Muscle layer of duodenum (tissue), 2 donors: Measurements from ENCODE around the gene LINGO4.
"Not testable (repeated sequence)": the region's sequence is repeated elsewhere in the genome, so short reads cannot be mapped to it uniquely, and the experiment has no call there.

ENCODE experiments used
- H3K27ac ChIP-seq: one replicate; pipeline ENCODE4 v1.7.0; 2013; ENCODE audit warnings: mild to moderate bottlenecking, low read length
- H3K27me3 ChIP-seq: one replicate; pipeline ENCODE4 v1.7.0; 2013; ENCODE audit warnings: low read depth, mild to moderate bottlenecking, control low read depth, low read length
- H3K36me3 ChIP-seq, 2 donors: one replicate each; pipeline ENCODE4 v1.7.0; 2013; ENCODE audit warnings: low read length in 2 of 2, control low read depth in 1 of 2, mild to moderate bottlenecking in 1 of 2; ENCODE audit not compliant: insufficient read depth in 2 of 2, control insufficient read depth in 1 of 2
- H3K4me1 ChIP-seq, 2 donors: one replicate each; pipeline ENCODE4 v1.7.0; 2013; ENCODE audit warnings: low read length in 2 of 2, mild to moderate bottlenecking in 2 of 2, control low read depth in 1 of 2, moderate library complexity in 1 of 2; ENCODE audit not compliant: insufficient read depth in 2 of 2, control insufficient read depth in 1 of 2
- H3K4me3 ChIP-seq, 2 donors: one replicate each; pipeline ENCODE4 v1.7.0; 2013; ENCODE audit warnings: low read length in 2 of 2, low read depth in 1 of 2, mild to moderate bottlenecking in 1 of 2
- H3K9me3 ChIP-seq, 2 donors: one replicate each; pipeline ENCODE4 v1.7.0; 2013; ENCODE audit warnings: low read length in 2 of 2, control low read depth in 1 of 2, mild to moderate bottlenecking in 1 of 2; ENCODE audit not compliant: control insufficient read depth in 1 of 2
- donor health status: healthy.

LINGO4 gene

DNA sequence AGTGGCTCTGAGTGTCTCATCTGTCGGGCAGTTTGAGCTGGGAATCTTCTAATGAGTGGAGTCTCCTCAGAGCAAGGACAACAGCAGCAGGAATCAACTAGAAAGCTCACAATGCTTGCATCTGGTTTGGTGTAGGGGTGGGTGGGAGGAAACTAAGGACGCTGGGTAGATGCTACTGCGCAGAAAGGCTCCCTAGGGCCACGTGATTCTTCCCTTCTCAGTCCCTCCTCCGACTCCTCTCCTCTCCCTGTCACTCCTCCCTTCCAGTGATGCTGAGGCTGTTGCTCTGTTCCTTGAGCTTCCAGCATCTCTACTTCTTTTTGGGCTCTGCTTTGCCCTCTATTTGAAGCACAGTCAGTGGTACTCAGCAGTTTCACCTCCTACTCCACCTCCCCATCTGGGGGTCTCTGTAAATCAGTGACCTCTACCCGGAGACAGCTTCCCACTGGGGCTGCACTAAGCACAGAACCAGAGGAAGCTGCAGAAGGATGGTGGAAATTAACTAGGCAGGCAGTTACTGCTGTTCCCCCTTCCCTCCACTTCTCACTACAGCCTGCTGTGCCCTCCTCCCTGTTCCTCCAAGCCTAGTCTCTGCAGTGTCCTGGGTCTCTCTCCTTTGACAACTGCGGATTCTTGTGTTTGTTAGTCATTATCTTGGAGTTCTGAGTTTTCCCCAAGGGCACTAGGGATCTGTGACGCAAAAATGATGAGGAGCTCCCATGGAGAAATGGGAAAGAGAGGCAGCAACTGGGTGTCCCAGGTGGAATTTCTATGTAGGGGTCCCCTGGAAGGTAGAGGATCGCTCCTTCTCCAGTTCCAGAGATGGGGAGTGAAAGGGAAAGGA lies 5.8 kb downstream of the LINGO4 start:
- H3K9me3 ChIP-seq = no peaks in the 10 kb centered on the region
- H3K4me1 ChIP-seq = no peaks in the 10 kb centered on the region
- H3K4me3 ChIP-seq = no peak overlapping the region
- H3K27me3 ChIP-seq = no peaks in the 10 kb centered on the region
- H3K36me3 ChIP-seq = no peaks in the 10 kb centered on the region
- H3K27ac ChIP-seq = no peak overlapping the region

DNA sequence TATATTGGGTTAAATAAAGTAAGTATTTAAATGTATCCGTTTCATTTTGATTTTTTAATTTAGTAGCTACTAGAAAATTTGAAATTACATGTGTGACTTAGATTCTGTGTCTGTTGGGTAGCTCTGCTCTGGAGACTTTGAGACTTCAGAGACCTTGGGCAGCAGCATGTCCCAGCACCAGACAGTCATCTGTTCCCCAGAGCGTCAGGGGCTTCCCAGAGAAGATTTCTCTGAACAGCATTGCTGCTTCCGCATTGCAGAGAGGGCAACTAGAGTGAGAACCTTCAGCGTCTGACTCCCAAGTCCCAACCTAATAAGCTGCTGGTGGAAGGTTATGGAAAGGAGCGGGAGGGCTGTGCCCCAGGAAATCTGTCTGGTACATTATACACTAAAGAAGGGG lies 6.6 kb downstream of the LINGO4 start:
- Histone ChIP-seq H3K36me3 (no peaks in the 10 kb centered on the region), H3K4me3 (no peak overlapping the region), H3K27ac (no peak overlapping the region), H3K9me3 (no peaks in the 10 kb centered on the region), H3K27me3 (no peaks in the 10 kb centered on the region), H3K4me1 (no peaks in the 10 kb centered on the region)

DNA sequence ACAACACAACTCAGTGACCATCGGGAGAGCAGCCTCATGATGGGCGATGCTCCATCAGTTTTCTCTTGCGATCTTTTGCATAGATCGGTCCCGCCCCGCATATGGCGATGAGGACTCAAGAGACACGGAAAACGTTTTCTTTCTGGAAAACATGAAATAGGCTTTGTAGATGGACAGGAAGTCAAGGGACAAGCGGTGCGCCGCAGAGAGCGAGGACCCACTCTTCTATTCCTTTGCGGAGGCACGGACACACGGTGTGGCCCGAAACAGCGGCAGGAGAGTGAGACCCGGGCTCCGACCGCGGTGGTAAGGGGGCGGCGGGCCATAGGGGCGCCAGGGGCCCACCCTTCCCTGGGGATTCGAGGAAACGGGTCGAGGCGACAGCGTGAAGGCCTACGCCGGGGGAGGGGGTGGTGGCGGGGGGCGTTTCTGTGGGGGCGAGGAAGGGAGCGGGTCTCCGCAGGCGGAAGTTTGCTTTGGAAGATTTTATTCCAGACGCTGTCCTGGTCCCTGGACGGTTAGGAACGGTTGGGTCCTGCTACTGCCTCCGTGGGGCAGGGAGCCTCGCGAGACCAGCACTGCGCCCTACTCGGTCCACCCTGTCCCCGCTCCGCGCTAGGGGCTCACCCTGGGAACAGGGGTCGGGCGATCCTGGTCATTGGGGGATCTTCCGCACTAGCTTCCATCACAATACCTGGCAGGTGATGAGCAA lies 14.1 kb downstream of the LINGO4 start:
- Histone ChIP-seq H3K4me1 (peaks cover 0 to 10% of the 10 kb centered on the region in 2 donors), H3K27me3 (no peaks in the 10 kb centered on the region), H3K9me3 (no peaks in the 10 kb centered on the region), H3K36me3 (no peaks in the 10 kb centered on the region), H3K27ac (peak overlapping the region; percentile 45), H3K4me3 (peak overlapping the region; percentile 84 to 100)

DNA sequence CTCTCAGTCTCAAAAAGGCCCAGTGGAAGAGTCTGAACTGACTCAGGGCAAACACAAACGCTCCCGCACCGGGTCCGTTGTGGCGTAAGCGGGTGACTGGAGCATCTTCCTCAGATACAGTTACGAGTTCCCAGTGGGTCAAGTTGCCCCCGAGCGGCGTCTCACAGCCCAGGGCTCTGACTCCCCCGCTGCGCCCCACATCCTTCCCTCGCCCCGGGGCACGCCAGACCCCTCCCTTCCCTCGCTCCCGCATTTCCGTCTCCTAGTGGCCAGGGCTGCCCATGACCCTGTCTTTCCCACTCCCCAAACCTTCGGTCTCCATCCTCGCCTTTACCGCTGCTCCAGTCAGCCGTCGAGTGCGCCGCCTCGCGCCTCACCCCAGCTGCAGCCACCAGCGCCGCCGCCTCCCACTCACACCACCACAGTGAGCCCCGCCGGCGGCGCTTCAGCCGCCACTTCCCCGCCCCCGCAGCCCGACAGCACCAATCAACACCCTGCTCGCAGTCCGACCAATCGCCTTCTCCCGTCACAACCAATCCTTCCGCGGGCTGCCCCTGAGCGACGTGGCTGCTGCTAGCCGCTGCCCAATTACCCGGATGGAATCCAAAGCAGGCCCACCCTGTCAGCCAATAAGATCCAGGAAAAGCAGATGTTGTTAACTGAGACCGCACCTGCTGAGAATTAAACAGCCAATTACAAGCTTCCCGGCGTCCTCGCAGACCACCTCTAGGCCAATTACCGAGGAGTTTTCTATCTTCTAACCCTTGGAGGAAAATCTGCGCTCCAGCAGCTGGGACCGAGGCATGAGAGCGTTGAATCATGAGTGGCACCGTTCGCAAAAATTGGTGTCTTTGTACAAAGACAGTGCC lies 14.9 kb downstream of the LINGO4 start, which contains the start of gene TDRKH:
Gene TDRKH, minus strand, starts transcription at position 430 of the 869 bp plus-strand sequence. CDS start 7,478 bp downstream, outside the sequence.
- Histone ChIP-seq H3K9me3 (no peaks in the 10 kb centered on the region), H3K4me3 (peak within 1 kb of the TSS; percentile 84 to 100), H3K36me3 (no peaks in the 10 kb centered on the region), H3K27ac (peak within 1 kb of the TSS; percentile 45), H3K27me3 (no peaks in the 10 kb centered on the region), H3K4me1 (peaks cover 0 to 10% of the 10 kb centered on the region in 2 donors)

DNA sequence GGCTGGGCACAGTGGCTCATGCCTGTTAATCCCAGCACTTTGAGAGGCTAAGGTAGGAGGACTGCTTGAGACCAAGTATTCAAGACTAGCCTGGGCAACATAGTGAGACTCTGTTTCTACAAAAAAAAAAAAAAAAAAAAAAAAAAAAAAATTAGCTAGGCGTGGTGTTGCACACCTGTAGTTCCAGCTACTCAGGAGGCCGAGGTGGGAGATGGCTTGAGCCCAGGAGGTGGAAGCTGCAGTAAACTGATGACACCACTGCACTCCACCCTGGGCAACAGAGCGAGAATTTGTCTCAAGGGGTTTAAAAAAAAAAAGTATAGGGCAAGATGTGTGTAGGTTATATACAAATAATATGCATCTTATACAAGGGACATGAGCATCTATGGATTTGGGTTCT lies 17.5 kb downstream of the LINGO4 start:
- no peak overlapping the region for H3K4me3 ChIP-seq
- no peak overlapping the region for H3K27ac ChIP-seq
- H3K4me1 ChIP-seq = peaks cover 0 to 10% of the 10 kb centered on the region in 2 donors
- no peaks in the 10 kb centered on the region for H3K36me3 ChIP-seq
- no peaks in the 10 kb centered on the region for H3K27me3 ChIP-seq
- no peaks in the 10 kb centered on the region for H3K9me3 ChIP-seq

DNA sequence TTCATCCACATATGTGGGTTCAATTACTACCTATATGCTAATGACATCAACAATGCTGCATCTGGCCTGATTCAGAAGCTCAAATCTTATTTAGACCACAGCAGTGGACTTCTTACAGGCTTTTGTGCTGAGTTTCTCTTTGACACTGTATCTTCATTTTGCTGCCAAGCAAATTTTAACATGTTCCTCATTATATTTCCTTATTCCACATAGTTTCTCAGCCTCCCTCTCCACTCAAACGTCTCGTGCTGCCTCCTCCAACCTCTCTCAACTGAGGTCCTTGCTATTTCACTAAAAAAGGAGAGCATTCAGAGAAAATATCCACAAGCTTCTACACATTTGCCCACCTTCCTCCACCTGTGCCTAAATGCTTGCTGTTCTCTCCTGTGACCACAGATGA lies 21.4 kb downstream of the LINGO4 start:
- no peak overlapping the region for H3K27ac ChIP-seq
- no peaks in the 10 kb centered on the region for H3K27me3 ChIP-seq
- no peaks in the 10 kb centered on the region for H3K9me3 ChIP-seq
- H3K4me3 ChIP-seq = no peak overlapping the region
- H3K4me1 ChIP-seq = no peaks in the 10 kb centered on the region
- peaks cover 0 to 23% of the 10 kb centered on the region in 2 donors for H3K36me3 ChIP-seq

DNA sequence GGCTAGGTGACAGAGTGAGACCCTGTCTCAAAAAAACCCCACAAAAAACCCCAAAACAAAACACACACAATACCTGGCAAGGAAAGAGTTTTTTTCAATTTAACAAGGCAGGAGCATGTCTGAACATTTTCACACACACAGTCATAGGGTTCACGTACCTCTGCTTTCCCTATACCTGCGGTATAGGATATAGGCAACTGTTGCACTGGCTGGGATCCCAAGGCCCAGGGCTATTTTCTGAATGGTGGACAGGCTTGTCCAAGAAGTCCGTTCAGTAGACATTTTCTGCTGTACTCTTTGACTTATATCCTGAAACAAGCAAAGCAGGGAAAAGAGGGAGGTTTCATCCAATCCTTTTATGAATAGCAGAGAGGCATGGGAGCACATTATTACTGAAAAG lies 22.5 kb downstream of the LINGO4 start:
- Histone ChIP-seq H3K27me3 (no peaks in the 10 kb centered on the region), H3K4me1 (no peaks in the 10 kb centered on the region), H3K9me3 (no peaks in the 10 kb centered on the region), H3K27ac (no peak overlapping the region), H3K36me3 (peaks cover 0 to 29% of the 10 kb centered on the region in 2 donors), H3K4me3 (no peak overlapping the region)

DNA sequence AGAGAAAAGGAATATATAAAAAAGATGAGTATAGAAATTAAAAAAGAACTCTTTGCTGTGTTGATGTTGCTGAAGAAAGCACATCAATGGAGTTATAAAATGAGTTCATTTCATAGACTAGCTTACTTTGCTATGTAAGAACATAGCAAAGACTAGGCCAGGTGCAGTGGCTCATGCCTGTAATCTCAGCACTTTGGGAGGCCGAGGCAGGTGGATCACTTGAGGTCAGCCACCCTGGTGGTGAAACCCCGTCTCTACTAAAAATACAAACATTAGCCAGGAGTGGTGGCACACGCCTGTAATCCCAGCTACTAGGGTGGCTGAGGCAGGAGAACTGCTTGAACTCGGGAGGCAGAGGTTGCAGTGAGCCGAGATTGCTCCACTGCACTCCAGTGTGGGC lies 23.2 kb downstream of the LINGO4 start:
- H3K4me3 ChIP-seq, H3K27ac ChIP-seq, H3K4me1 ChIP-seq, H3K27me3 ChIP-seq, H3K9me3 ChIP-seq: not testable (repeated sequence)
- peaks cover 0 to 32% of the 10 kb centered on the region in 2 donors for H3K36me3 ChIP-seq

DNA sequence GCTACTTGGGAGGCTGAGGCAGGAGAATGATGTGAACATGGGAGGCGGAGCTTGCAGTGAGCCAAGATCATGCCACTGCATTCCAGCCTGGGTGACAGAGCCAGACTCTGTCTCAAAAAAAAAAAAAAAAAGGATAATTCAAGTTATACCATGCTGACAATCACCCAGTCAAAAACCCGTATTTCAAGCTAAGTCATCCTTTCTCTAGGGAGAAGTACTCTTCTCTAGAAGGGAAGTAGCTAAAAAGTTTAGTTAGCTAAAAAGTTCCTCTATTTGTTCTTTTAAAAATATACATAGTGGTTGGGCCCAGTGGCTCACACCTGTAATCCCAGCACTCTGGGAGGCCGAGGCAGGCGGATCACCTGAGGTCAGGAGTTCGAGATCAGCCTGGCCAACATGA lies 24.5 kb downstream of the LINGO4 start:
- H3K4me3 ChIP-seq, H3K27ac ChIP-seq, H3K4me1 ChIP-seq, H3K27me3 ChIP-seq, H3K9me3 ChIP-seq: not testable (repeated sequence)
- peaks cover 6 to 42% of the 10 kb centered on the region in 2 donors for H3K36me3 ChIP-seq

DNA sequence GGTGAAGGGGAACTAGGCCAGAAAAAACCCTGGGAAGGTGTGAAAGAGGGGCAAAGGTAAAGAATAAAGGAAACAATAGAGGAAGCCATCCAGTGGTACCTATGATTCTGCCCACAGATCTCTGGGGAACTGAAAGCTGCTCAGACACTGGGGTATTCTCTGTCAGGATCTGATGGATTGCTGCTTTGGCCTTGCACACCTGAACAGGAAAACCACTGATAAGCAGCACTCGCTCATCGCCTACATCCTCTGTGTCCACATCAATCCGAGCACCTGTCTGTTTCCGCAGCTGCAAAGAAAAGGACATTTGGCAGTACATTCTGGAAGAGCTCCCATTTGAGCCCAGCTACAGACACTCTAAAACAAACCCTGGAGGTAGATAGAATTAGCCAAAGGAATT lies 25.4 kb downstream of the LINGO4 start:
- H3K4me1 ChIP-seq = no peaks in the 10 kb centered on the region
- no peak overlapping the region for H3K27ac ChIP-seq
- H3K27me3 ChIP-seq = no peaks in the 10 kb centered on the region
- peaks cover 13 to 51% of the 10 kb centered on the region in 2 donors for H3K36me3 ChIP-seq
- H3K9me3 ChIP-seq = no peaks in the 10 kb centered on the region
- no peak overlapping the region for H3K4me3 ChIP-seq

DNA sequence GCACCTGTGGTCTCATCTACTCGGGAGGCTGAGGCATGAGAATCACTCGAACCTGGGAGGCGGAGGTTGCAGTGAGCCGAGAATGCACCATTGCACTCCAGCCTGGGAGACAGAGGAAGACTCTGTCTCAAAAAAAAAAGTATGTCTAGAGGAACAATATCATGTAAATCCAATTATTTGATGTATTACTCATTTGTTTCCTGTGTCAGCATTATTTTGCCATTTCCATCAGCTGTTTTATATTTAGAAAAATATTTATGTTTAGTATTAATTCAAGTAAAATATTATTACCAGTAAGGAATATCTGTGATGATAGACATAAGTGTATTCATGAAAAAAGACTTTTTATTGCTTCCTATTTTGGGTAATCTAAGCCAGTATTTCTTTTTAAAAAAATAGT lies 27.9 kb downstream of the LINGO4 start:
- no peaks in the 10 kb centered on the region for H3K9me3 ChIP-seq
- H3K4me1 ChIP-seq = no peaks in the 10 kb centered on the region
- no peak overlapping the region for H3K27ac ChIP-seq
- H3K36me3 ChIP-seq = peaks cover 21 to 67% of the 10 kb centered on the region in 2 donors
- no peak overlapping the region for H3K4me3 ChIP-seq
- no peaks in the 10 kb centered on the region for H3K27me3 ChIP-seq
